Endothelial cell of umbilical vein (primary cell): Measurements from ENCODE around the gene ITIH3. TPM values are rescaled to one million over a fixed set of nuclear protein-coding genes. Genes with fewer than 3 reads are reported as not detected.
A peak's percentile ranks its signal among the peaks of the same experiment; 100 is the strongest.

ENCODE experiments used
- BruUV-seq: library from RNA; stranded (reverse); fragments of 400-500 nt; replicated peaks from 2 replicates; lab custom pipeline; 2021; lab: Mats Ljungman, UMichigan
- CTCF ChIA-PET: fragments of 300-600, 350-600 bp; sonication (Branson Sonifier 250); formaldehyde crosslinking; loops from one replicate; lab custom pipeline; 2021; ENCODE audit warnings: antibody characterized with exemption, inconsistent platforms; lab: Charles Lee
- POLR2A ChIA-PET: fragments of 300-600, 350-600 bp; sonication (Branson Sonifier 250); formaldehyde crosslinking; loops from one replicate; lab custom pipeline; 2021; ENCODE audit warnings: antibody characterized with exemption, inconsistent platforms; lab: Charles Lee
- DNase-seq: peaks from one replicate; pipeline ENCODE4 v3.0.0-alpha.2; 2011; ENCODE audit warnings: low read depth, low spot score
- FAIRE-seq: peaks from 2 replicates; lab custom pipeline; 2011; peaks lifted over from hg19 to GRCh38; lab: Jason Lieb, UNC
- H2AFZ ChIP-seq: 2 replicates; pipeline ENCODE4 v1.6.0; 2012; ENCODE audit warnings: low read depth, low read length, control low read depth, inconsistent platforms
- H3K27ac ChIP-seq: 2 replicates; pipeline ENCODE4 v1.5.1; 2011; ENCODE audit warnings: low read depth, mild to moderate bottlenecking, control low read depth, low read length, moderate library complexity; ENCODE audit not compliant: insufficient read depth
- H3K27me3 ChIP-seq, 2 experiments: 2 replicates each; pipeline versions ENCODE4 v1.6.0 to v1.6.1; 2011; ENCODE audit warnings: low read length in 2 of 2, mixed read lengths in 1 of 2; ENCODE audit not compliant: control insufficient read depth in 2 of 2, insufficient read depth in 2 of 2
- H3K36me3 ChIP-seq, 2 experiments: 2 replicates in 1 of 2; 3 replicates in 1 of 2; pipeline ENCODE4 v1.5.1; 2011; ENCODE audit warnings: low read length in 2 of 2, mild to moderate bottlenecking in 1 of 2, moderate library complexity in 1 of 2; ENCODE audit not compliant: control insufficient read depth in 2 of 2, insufficient read depth in 2 of 2; ENCODE audit errors: extremely low read depth in 1 of 2
- H3K4me1 ChIP-seq: 3 replicates; pipeline ENCODE4 v1.5.1; 2011; ENCODE audit warnings: mild to moderate bottlenecking, low read length; ENCODE audit not compliant: control insufficient read depth, insufficient read depth; ENCODE audit errors: extremely low read depth
- H3K4me2 ChIP-seq: 2 replicates; pipeline ENCODE4 v1.6.1; 2011; ENCODE audit warnings: low read length, control low read depth, mixed read lengths; ENCODE audit not compliant: insufficient read depth
- H3K4me3 ChIP-seq, 3 experiments: fragments of 200-600 bp in 1 of 3; sonication (generic), shearing (Covaris generic) in 1 of 3; replicated peaks in 1 of 3; 2 replicates each; pipeline ENCODE4 v1.5.1; 2011 to 2016; ENCODE audit warnings: control low read depth in 3 of 3, low read length in 3 of 3, mild to moderate bottlenecking in 2 of 3, inconsistent platforms in 1 of 3, low read depth in 1 of 3, moderate library complexity in 1 of 3; ENCODE audit not compliant: insufficient read depth in 1 of 3
- H3K79me2 ChIP-seq: 2 replicates; pipeline ENCODE4 v1.6.0; 2012; ENCODE audit warnings: low read length, inconsistent platforms; ENCODE audit not compliant: control insufficient read depth, insufficient read depth
- H3K9ac ChIP-seq: replicated peaks from 2 replicates; pipeline ENCODE3; 2011; ENCODE audit warnings: low read length, control low read depth; ENCODE audit not compliant: insufficient read depth; ENCODE audit errors: extremely low read depth
- H3K9me1 ChIP-seq: replicated peaks from 3 replicates; pipeline ENCODE4 v1.6.0; 2011; ENCODE audit warnings: mild to moderate bottlenecking, low read length; ENCODE audit not compliant: control insufficient read depth, insufficient read depth; ENCODE audit errors: extremely low read depth
- H3K9me3 ChIP-seq: replicated peaks from 2 replicates; pipeline ENCODE4 v1.5.1; 2012; ENCODE audit warnings: low read length, inconsistent platforms; ENCODE audit not compliant: control insufficient read depth, insufficient read depth
- H4K20me1 ChIP-seq: replicated peaks from 2 replicates; pipeline ENCODE3; 2011; ENCODE audit warnings: mild to moderate bottlenecking, low read length; ENCODE audit not compliant: control insufficient read depth, insufficient read depth; ENCODE audit errors: extremely low read depth
- CTCF ChIP-seq, 2 donors: IDR thresholded peaks; 1 replicate in 1 of 2; 2 replicates in 1 of 2; pipeline ENCODE4 v1.5.1; 2011; ENCODE audit warnings: low read length in 2 of 2, mild to moderate bottlenecking in 2 of 2, moderate library complexity in 2 of 2, control low read depth in 1 of 2, inconsistent platforms in 1 of 2, low read depth in 1 of 2; ENCODE audit not compliant: insufficient read depth in 1 of 2; ENCODE audit errors: extremely low read depth in 1 of 2
- EZH2 ChIP-seq: IDR thresholded peaks from 2 replicates; pipeline ENCODE4 v1.6.1; 2012; ENCODE audit warnings: borderline replicate concordance, low read depth, mild to moderate bottlenecking, moderate library complexity, low read length, inconsistent platforms; ENCODE audit not compliant: severe bottlenecking
- FOS ChIP-seq: IDR thresholded peaks from 2 replicates; pipeline ENCODE4 v1.6.1; 2011; ENCODE audit warnings: mild to moderate bottlenecking, low read length, moderate library complexity, borderline replicate concordance; ENCODE audit not compliant: insufficient read depth
- MAX ChIP-seq: IDR thresholded peaks from 2 replicates; pipeline ENCODE4 v1.6.1; 2011; ENCODE audit not compliant: insufficient read depth, insufficient read length
- MYC ChIP-seq: IDR thresholded peaks from one replicate; pipeline ENCODE4 v1.6.1; 2011; ENCODE audit warnings: mild to moderate bottlenecking, low read depth, low read length
- POLR2A ChIP-seq: IDR thresholded peaks from 2 replicates; pipeline ENCODE4 v1.6.1; 2012; ENCODE audit warnings: low read depth, mild to moderate bottlenecking, control low read depth, low read length
- dilution Hi-C: fragments of 300-500 bp; cut with MboI; formaldehyde crosslinking; loops from one replicate; pipeline ENCODE4 v1.15.0; 2019; ENCODE audit warnings: low sequenced_read_pairs; ENCODE audit not compliant: extremely low pct_ligation_motif_present
- intact Hi-C: fragments of 100-400 bp; cut with micrococcal nuclease; formaldehyde crosslinking; loops from one replicate; pipeline ENCODE4 v1.10.0; 2022
- polyA plus RNA-seq, 4 experiments: library from polyadenylated mRNA; depleted of rRNA in 3 of 4; stranded (reverse) in 3 of 4; unstranded in 1 of 4; fragments of >200 nt; gene quantifications; 2 replicates each; pipeline versions ENCODE4 v1.2.1 to v1.2.3, GENCODE V29; 2011 to 2012; ENCODE audit warnings: missing spikeins in 1 of 4
- total RNA-seq: library from RNA; stranded (reverse); gene quantifications from 2 replicates; pipeline ENCODE4 v1.2.3, GENCODE V29; 2021

Gene ITIH3
- total and polyA plus RNA-seq, 2 donors (not counting 3 experiments of a cell fraction or from before 2014, with no cell fraction given): not detected

- Histone ChIP-seq H3K79me2 (no peaks in the 10 kb centered on the region), H3K9me1 (no peaks in the 10 kb centered on the region), H3K9ac (no peak overlapping the region), H3K4me2 (no peak overlapping the region), H2AFZ (no peak overlapping the region), H3K4me1 (no peaks in the 10 kb centered on the region), H3K4me3 (no peak overlapping the region), H3K9me3 (no peaks in the 10 kb centered on the region), H3K27ac (no peak overlapping the region), H3K27me3 (no peaks in the 10 kb centered on the region), H4K20me1 (no peaks in the 10 kb centered on the region), H3K36me3 (peaks cover 0 to 5% of the 10 kb centered on the region in 2 experiments)
- dilution Hi-C loops (no loop called here), intact Hi-C loops (loop anchor here (1.0 kb wide), 2 partner anchors 83 to 221 kb away; no protein-coding TSS in a partner anchor)
- no peak for TF ChIP-seq POLR2A
- TF ChIP-seq MAX: no peak
- TF ChIP-seq MYC: no peak
- peak; percentile 34 to 56 for TF ChIP-seq CTCF (IDR thresholded peaks at IDR 0.05; ENCODE audit: extremely low read depth in 1 of 2, insufficient read depth in 1 of 2, low read depth in 1 of 2, low read length in 2 of 2)
- TF ChIP-seq EZH2: no peak
- no peak for TF ChIP-seq FOS
- no TSS peak for BruUV-seq
- ChIA-PET POLR2A (no interaction called here), CTCF (interaction anchor here (1.0 to 2.1 kb wide), 4 partner anchors 9 to 220 kb away, joined by 3 to 7 read pairs (median 4); no protein-coding TSS in a partner anchor)
- no peak for FAIRE-seq
- peak; percentile 39 for DNase-seq
Observed at GRCh38 chr3:52851348-52851747, 56.8 kb downstream of the ITIH3 start.
